OCI-LY7 (cell line): ENCODE data around the gene PDIA2. TPM values are rescaled to one million over a fixed set of nuclear protein-coding genes. Genes with fewer than 3 reads are reported as not detected.
"Not testable (repeated sequence)": the region's sequence is repeated elsewhere in the genome, so short reads cannot be mapped to it uniquely, and the experiment has no call there.

Experiments used
- BruUV-seq: library from RNA; stranded (reverse); fragments of 400-500 nt; replicated peaks from 2 replicates; lab custom pipeline; 2021; lab: Mats Ljungman, UMichigan
- CTCF ChIA-PET: fragments of 300-600 bp; sonication (Branson Sonifier 250); formaldehyde crosslinking; loops from one replicate; lab custom pipeline; 2022; ENCODE audit warnings: antibody characterized with exemption; ENCODE audit not compliant: unreplicated experiment; lab: Charles Lee
- POLR2A ChIA-PET: fragments of 300-600 bp; sonication (Branson Sonifier 250); formaldehyde crosslinking; loops from one replicate; lab custom pipeline; 2022; ENCODE audit warnings: antibody characterized with exemption; lab: Charles Lee
- DNase-seq: peaks from one replicate; pipeline ENCODE4 v3.0.0-alpha.2; 2015; ENCODE audit warnings: low spot score
- H2AFZ ChIP-seq: fragments of 200-600 bp; sonication (generic), shearing (Covaris generic); 2 replicates; pipeline ENCODE4 v1.6.1; 2014; ENCODE audit warnings: mild to moderate bottlenecking, antibody characterized with exemption, low read length, moderate library complexity
- H3K27ac ChIP-seq: fragments of 200-600 bp; sonication (generic); 2 replicates; pipeline ENCODE4 v1.5.1; 2014; ENCODE audit warnings: mixed run types, low read depth, mild to moderate bottlenecking, moderate library complexity, low read length, inconsistent platforms; ENCODE audit not compliant: poor library complexity, severe bottlenecking
- H3K36me3 ChIP-seq: fragments of 200-600 bp; sonication (generic); 2 replicates; pipeline ENCODE4 v1.6.1; 2014; ENCODE audit warnings: mild to moderate bottlenecking, antibody characterized with exemption, low read length, moderate library complexity, mixed read lengths; ENCODE audit not compliant: insufficient read depth
- H3K4me1 ChIP-seq: fragments of 200-600 bp; sonication (generic); 2 replicates; pipeline ENCODE4 v1.5.1; 2014; ENCODE audit warnings: mild to moderate bottlenecking, low read length; ENCODE audit not compliant: insufficient read depth, poor library complexity, severe bottlenecking
- H3K4me2 ChIP-seq: fragments of 200-600 bp; sonication (generic); 2 replicates; pipeline ENCODE4 v1.6.1; 2014; ENCODE audit warnings: mild to moderate bottlenecking, low read length
- H3K4me3 ChIP-seq: fragments of 200-600 bp; sonication (generic); 2 replicates; pipeline ENCODE4 v1.5.1; 2014; ENCODE audit warnings: mild to moderate bottlenecking, low read depth, low read length; ENCODE audit not compliant: poor library complexity, severe bottlenecking
- H3K79me2 ChIP-seq: fragments of 200-600 bp; sonication (generic); 2 replicates; pipeline ENCODE4 v1.6.1; 2016; ENCODE audit warnings: low read depth, mild to moderate bottlenecking, low read length, moderate library complexity, mixed read lengths; ENCODE audit not compliant: insufficient read depth
- H3K9me2 ChIP-seq: fragments of 200-600 bp; sonication (generic); 2 replicates; pipeline ENCODE4 v1.6.1; 2016; ENCODE audit warnings: mild to moderate bottlenecking, low read length, mixed read lengths; ENCODE audit not compliant: insufficient read depth
- H3K9me3 ChIP-seq: fragments of 200-600 bp; sonication (generic); 2 replicates; pipeline ENCODE4 v1.6.1; 2014; ENCODE audit warnings: mild to moderate bottlenecking, mixed run types, low read length, mixed read lengths
- H4K20me1 ChIP-seq: fragments of 200-600 bp; sonication (generic); 2 replicates; pipeline ENCODE4 v1.6.1; 2014; ENCODE audit warnings: mild to moderate bottlenecking, antibody characterized with exemption, low read length, moderate library complexity, mixed read lengths; ENCODE audit not compliant: insufficient read depth
- CTCF ChIP-seq: fragments of 200-600 bp; sonication (generic); conservative IDR thresholded peaks from 2 replicates; pipeline ENCODE4 v1.5.1; 2014; ENCODE audit warnings: mild to moderate bottlenecking, antibody characterized with exemption, low read length, moderate library complexity, mixed read lengths
- EZH2phosphoT487 ChIP-seq: fragments of 200-600 bp; sonication (generic); IDR thresholded peaks from 2 replicates; pipeline ENCODE4 v1.6.1; 2018; ENCODE audit warnings: low read depth, borderline replicate concordance, mild to moderate bottlenecking, mixed run types, antibody characterized with exemption, low read length, moderate library complexity, mixed read lengths
- intact Hi-C: fragments of 100-400 bp; cut with micrococcal nuclease; formaldehyde crosslinking; loops from one replicate; pipeline ENCODE4 v1.10.0; 2022; ENCODE audit not compliant: unreplicated experiment
- total RNA-seq, 2 experiments: library from RNA; depleted of rRNA in 1 of 2; stranded (reverse); fragments of >200 nt in 1 of 2; shearing (Covaris generic) in 1 of 2; gene quantifications; 2 replicates each; pipeline ENCODE4 v1.2.3, GENCODE V29; 2014 to 2022

Gene PDIA2
- total RNA-seq, 2 experiments from 2014 or later: not detected

- H3K27ac ChIP-seq, CTCF ChIA-PET, H3K9me3 ChIP-seq, BruUV-seq, H3K9me2 ChIP-seq, H3K4me1 ChIP-seq, H2AFZ ChIP-seq, H3K36me3 ChIP-seq, H3K4me3 ChIP-seq, DNase-seq, POLR2A ChIA-PET, H4K20me1 ChIP-seq, intact Hi-C loops, H3K4me2 ChIP-seq: not testable (repeated sequence)
- H3K79me2 ChIP-seq: peaks cover 43% of the 10 kb centered on the region
Observed at GRCh38 chr16:334861-335632, 52.1 kb downstream of the PDIA2 start.

- no peaks in the 10 kb centered on the region for H3K4me1 ChIP-seq
- H4K20me1 ChIP-seq: no peaks in the 10 kb centered on the region; the same call in 1 of the 2 replicates
- H3K79me2 ChIP-seq: peaks cover 47% of the 10 kb centered on the region
- no peak overlapping the region for H3K4me3 ChIP-seq
- no peaks in the 10 kb centered on the region for H3K9me2 ChIP-seq
- H3K9me3 ChIP-seq: no peaks in the 10 kb centered on the region
- intact Hi-C loops: no loop called here
- no peak overlapping the region for H3K4me2 ChIP-seq
- ChIA-PET POLR2A (interaction anchor here (0.6 kb wide), 2 partner anchors 10 to 27 kb away, joined by 3 to 4 read pairs; no protein-coding TSS in a partner anchor), CTCF (no interaction called here)
- BruUV-seq: no TSS peak
- DNase-seq: no peak
- TF ChIP-seq EZH2phosphoT487 (no peak), CTCF (no peak)
- no peak overlapping the region for H3K27ac ChIP-seq
- H2AFZ ChIP-seq: no peak overlapping the region
- no peaks in the 10 kb centered on the region; the same call in 1 of the 2 replicates for H3K36me3 ChIP-seq
Observed at GRCh38 chr16:336269-336668, 53.3 kb downstream of the PDIA2 start.

Other genes starting within 250 kb of the PDIA2 start
- 26.2 and 28.6 TPM in 2 replicates for gene POLR3K, start 229.6 kb upstream of the PDIA2 start, total RNA-seq (2014; rRNA removed; shearing (Covaris generic))
- gene POLR3K, start 229.6 kb upstream of the PDIA2 start, total RNA-seq (2022): 73.6 and 74.1 TPM in 2 replicates
- 61.4 and 68.1 TPM in 2 replicates for gene SNRNP25, start 229.3 kb upstream of the PDIA2 start, total RNA-seq (2014; rRNA removed; shearing (Covaris generic))
- gene SNRNP25, start 229.3 kb upstream of the PDIA2 start, total RNA-seq (2022): 63.0 and 68.3 TPM in 2 replicates
- gene RHBDF1, start 210.5 kb upstream of the PDIA2 start, total RNA-seq (2014; rRNA removed; shearing (Covaris generic)): 0.10 and 0.13 TPM in 2 replicates
- gene RHBDF1, start 210.5 kb upstream of the PDIA2 start, total RNA-seq (2022): 0.66 and 0.68 TPM in 2 replicates
- 119 and 126 TPM in 2 replicates for gene MPG, start 204.9 kb upstream of the PDIA2 start, total RNA-seq (2014; rRNA removed; shearing (Covaris generic))
- 54.2 and 58.1 TPM in 2 replicates for gene MPG, start 204.9 kb upstream of the PDIA2 start, total RNA-seq (2022)
- gene NPRL3, start 144.5 kb upstream of the PDIA2 start, total RNA-seq (2014; rRNA removed; shearing (Covaris generic)): 12.8 and 14.2 TPM in 2 replicates
- gene NPRL3, start 144.5 kb upstream of the PDIA2 start, total RNA-seq (2022): 50.2 and 50.9 TPM in 2 replicates
- not detected in 2 replicates for gene HBZ, start 130.5 kb upstream of the PDIA2 start, total RNA-seq (2014; rRNA removed; shearing (Covaris generic))
- not detected in 2 replicates for gene HBZ, start 130.5 kb upstream of the PDIA2 start, total RNA-seq (2022)
- gene HBM, start 117.2 kb upstream of the PDIA2 start, total RNA-seq (2014; rRNA removed; shearing (Covaris generic)): not detected in 2 replicates
- not detected in 2 replicates for gene HBM, start 117.2 kb upstream of the PDIA2 start, total RNA-seq (2022)
- not detected in 2 replicates for gene HBA2, start 110.3 kb upstream of the PDIA2 start, total RNA-seq (2014; rRNA removed; shearing (Covaris generic))
- gene HBA2, start 110.3 kb upstream of the PDIA2 start, total RNA-seq (2022): not detected in 2 replicates
- gene HBA1, start 106.5 kb upstream of the PDIA2 start, total RNA-seq (2014; rRNA removed; shearing (Covaris generic)): not detected in 2 replicates
- gene HBA1, start 106.5 kb upstream of the PDIA2 start, total RNA-seq (2022): not detected in 2 replicates
- gene HBQ1, start 102.7 kb upstream of the PDIA2 start, total RNA-seq (2014; rRNA removed; shearing (Covaris generic)): not detected in 2 replicates
- gene HBQ1, start 102.7 kb upstream of the PDIA2 start, total RNA-seq (2022): not detected in 2 replicates
- 90.5 and 92.6 TPM in 2 replicates for gene LUC7L, start 53.7 kb upstream of the PDIA2 start, total RNA-seq (2014; rRNA removed; shearing (Covaris generic))
- 81.4 and 90.6 TPM in 2 replicates for gene LUC7L, start 53.7 kb upstream of the PDIA2 start, total RNA-seq (2022)
- 8.1 and 10.9 TPM in 2 replicates for gene FAM234A, start 48.3 kb upstream of the PDIA2 start, total RNA-seq (2014; rRNA removed; shearing (Covaris generic))
- gene FAM234A, start 48.3 kb upstream of the PDIA2 start, total RNA-seq (2022): 26.8 and 30.1 TPM in 2 replicates
- gene RGS11, start 7.2 kb upstream of the PDIA2 start, total RNA-seq (2014; rRNA removed; shearing (Covaris generic)): not detected in 2 replicates
- not detected in 2 replicates for gene RGS11, start 7.2 kb upstream of the PDIA2 start, total RNA-seq (2022)
- not detected in 2 replicates for gene ARHGDIG, start 2.6 kb upstream of the PDIA2 start, total RNA-seq (2014; rRNA removed; shearing (Covaris generic))
- not detected in 2 replicates for gene ARHGDIG, start 2.6 kb upstream of the PDIA2 start, total RNA-seq (2022)
- 30.3 and 30.6 TPM in 2 replicates for gene AXIN1, start 69.6 kb downstream of the PDIA2 start, total RNA-seq (2014; rRNA removed; shearing (Covaris generic))
- 29.0 and 29.8 TPM in 2 replicates for gene AXIN1, start 69.6 kb downstream of the PDIA2 start, total RNA-seq (2022)
- 113 and 134 TPM in 2 replicates for gene MRPL28, start 87.4 kb downstream of the PDIA2 start, total RNA-seq (2014; rRNA removed; shearing (Covaris generic))
- 78.1 and 84.6 TPM in 2 replicates for gene MRPL28, start 87.4 kb downstream of the PDIA2 start, total RNA-seq (2022)
- 40.1 and 50.6 TPM in 2 replicates for gene PGAP6, start 98.8 kb downstream of the PDIA2 start, total RNA-seq (2014; rRNA removed; shearing (Covaris generic))
- gene PGAP6, start 98.8 kb downstream of the PDIA2 start, total RNA-seq (2022): 34.3 and 41.2 TPM in 2 replicates
- 25.0 and 28.3 TPM in 2 replicates for gene NME4, start 114.0 kb downstream of the PDIA2 start, total RNA-seq (2014; rRNA removed; shearing (Covaris generic))
- gene NME4, start 114.0 kb downstream of the PDIA2 start, total RNA-seq (2022): 24.3 and 25.0 TPM in 2 replicates
- 7.5 and 8.0 TPM in 2 replicates for gene DECR2, start 118.7 kb downstream of the PDIA2 start, total RNA-seq (2014; rRNA removed; shearing (Covaris generic))
- 14.4 and 15.9 TPM in 2 replicates for gene DECR2, start 118.7 kb downstream of the PDIA2 start, total RNA-seq (2022)
- 29.0 and 29.9 TPM in 2 replicates for gene RAB11FIP3, start 142.5 kb downstream of the PDIA2 start, total RNA-seq (2014; rRNA removed; shearing (Covaris generic))
- 47.5 and 51.2 TPM in 2 replicates for gene RAB11FIP3, start 142.5 kb downstream of the PDIA2 start, total RNA-seq (2022)
- 23.1 and 32.9 TPM in 2 replicates for gene CAPN15, start 244.5 kb downstream of the PDIA2 start, total RNA-seq (2014; rRNA removed; shearing (Covaris generic))
- 43.9 and 54.0 TPM in 2 replicates for gene CAPN15, start 244.5 kb downstream of the PDIA2 start, total RNA-seq (2022)